DOHH2 (cell line): ENCODE data around the gene RAMP1.

Source experiments
- CTCF ChIP-seq: fragments of 200-600 bp; sonication (generic); IDR thresholded peaks from one replicate; pipeline ENCODE4 v1.5.1; 2014; ENCODE audit warnings: antibody characterized with exemption, mild to moderate bottlenecking, low read depth, low read length; ENCODE audit not compliant: poor library complexity, severe bottlenecking
- EZH2phosphoT487 ChIP-seq: fragments of 200-600 bp; sonication (generic); IDR thresholded peaks from 2 replicates; pipeline ENCODE4 v1.6.1; 2017; ENCODE audit warnings: borderline replicate concordance, mild to moderate bottlenecking, antibody characterized with exemption, low read length, moderate library complexity, mixed read lengths

- TF ChIP-seq EZH2phosphoT487 (no peak), CTCF (no peak)
Observed at GRCh38 chr2:237892984-237893595, 33.7 kb downstream of the RAMP1 start.
